Prostate gland (tissue), 2 donors: ENCODE data around the gene CCDC196. TPM values are rescaled to one million over a fixed set of nuclear protein-coding genes. Genes with fewer than 3 reads are reported as not detected.

Experiments
- DNase-seq: peaks from one replicate; pipeline ENCODE4 v3.0.0-alpha.2; 2019; ENCODE audit warnings: low spot score
- H3K27ac ChIP-seq, 2 donors: fragments of 200-600 bp; sonication (generic); 2 replicates each; pipeline ENCODE4 v1.5.1; 2017 to 2019
- H3K27me3 ChIP-seq: fragments of 200-600 bp; sonication (generic); replicated peaks from 2 replicates; pipeline ENCODE4 v1.5.1; 2019; ENCODE audit not compliant: insufficient read depth
- H3K36me3 ChIP-seq, 2 donors: fragments of 200-600 bp; sonication (generic); 1 replicate in 1 of 2; 2 replicates in 1 of 2; pipeline versions ENCODE4 v1.5.1 to v1.8.1; 2017 to 2019
- H3K4me1 ChIP-seq: fragments of 200-600 bp; sonication (generic); replicated peaks from 2 replicates; pipeline ENCODE4 v1.5.1; 2019
- H3K4me3 ChIP-seq, 2 donors: fragments of 200-600 bp; sonication (generic); 2 replicates each; pipeline ENCODE4 v1.5.1; 2017 to 2019
- H3K9me3 ChIP-seq: fragments of 200-600 bp; sonication (generic); 2 replicates; pipeline ENCODE4 v1.5.1; 2017
- CTCF ChIP-seq, 4 experiments: fragments of 200-600 bp in 2 of 4; fragments of 450-650 bp in 2 of 4; sonication (generic) in 2 of 4; IDR thresholded peaks; 1 replicate in 3 of 4; 2 replicates in 1 of 4; pipeline ENCODE4 v1.5.1; 2016 to 2019; ENCODE audit warnings: antibody characterized with exemption in 4 of 4, mild to moderate bottlenecking in 2 of 4, moderate library complexity in 2 of 4
- POLR2A ChIP-seq: fragments of 450-650 bp; IDR thresholded peaks from one replicate; pipeline ENCODE4 v1.6.1; 2016; ENCODE audit warnings: antibody characterized with exemption, mild to moderate bottlenecking
- POLR2AphosphoS5 ChIP-seq: sonication (generic); formaldehyde crosslinking; IDR thresholded peaks from one replicate; pipeline ENCODE4 v1.6.1; 2017; ENCODE audit warnings: antibody characterized with exemption
- WGBS: methylation state at CpG from one replicate; pipeline ENCODE4 v1.1.5; 2018; 5-methylcytosine and 5-hydroxymethylcytosine counted together
- intact Hi-C: fragments of 100-400 bp; cut with DNase I; formaldehyde crosslinking; loops from one replicate; pipeline ENCODE4 v1.14.2; 2022
- total RNA-seq, 2 donors: library from RNA; depleted of rRNA; stranded (reverse); fragments of >200 nt; gene quantifications; one replicate each; pipeline ENCODE4 v1.1.0, GENCODE V29; 2016

CCDC196 gene
- total RNA-seq, 2 donors from 2014 or later = 2.6 TPM; not detected in 1

GRCh38 chr14:66508547-66508845 lies 22.3 kb downstream of the CCDC196 start:
- no peaks in the 10 kb centered on the region for H3K27me3 ChIP-seq
- intact Hi-C loops = no loop called here
- H3K4me3 ChIP-seq = peak overlapping the region; percentile 79 to 85
- TF ChIP-seq CTCF (IDR thresholded peaks at IDR 0.05) (no peak), POLR2A (no peak), POLR2AphosphoS5 (no peak)
- no peaks in the 10 kb centered on the region for H3K4me1 ChIP-seq
- no peaks in the 10 kb centered on the region for H3K9me3 ChIP-seq
- H3K27ac ChIP-seq = peak overlapping the region; percentile 89 to 90
- H3K36me3 ChIP-seq = no peaks in the 10 kb centered on the region
- 1% methylated on average over 17 of the region's 19 CpGs for WGBS
- no peak for DNase-seq

- peak; percentile 37 for DNase-seq
- Histone ChIP-seq H3K27me3 (no peaks in the 10 kb centered on the region), H3K4me3 (peak overlapping the region; percentile 79 to 85), H3K9me3 (no peaks in the 10 kb centered on the region), H3K27ac (peak overlapping the region; percentile 89 to 90), H3K36me3 (no peaks in the 10 kb centered on the region), H3K4me1 (no peaks in the 10 kb centered on the region)
- WGBS = under 1% methylated on average over 54 of the region's 57 CpGs
- intact Hi-C loops = no loop called here
- TF ChIP-seq POLR2AphosphoS5 (no peak), POLR2A (peak; percentile 5)
Observed at GRCh38 chr14:66508846-66509621, 22.9 kb downstream of the CCDC196 start.

GRCh38 chr14:66509874-66510273 lies 23.7 kb downstream of the CCDC196 start:
- 51% methylated on average over 4 of the region's 4 CpGs for WGBS
- H3K4me3 ChIP-seq = peak overlapping the region; percentile 79 to 85
- no peak overlapping the region for H3K27ac ChIP-seq
- intact Hi-C loops = no loop called here
- DNase-seq = no peak
- H3K4me1 ChIP-seq = no peaks in the 10 kb centered on the region
- no peaks in the 10 kb centered on the region for H3K36me3 ChIP-seq
- no peaks in the 10 kb centered on the region for H3K9me3 ChIP-seq
- TF ChIP-seq CTCF (IDR thresholded peaks at IDR 0.05) = no peak
- TF ChIP-seq POLR2AphosphoS5 = no peak
- TF ChIP-seq POLR2A = no peak
- H3K27me3 ChIP-seq = no peaks in the 10 kb centered on the region

- DNase-seq = no peak
- WGBS = 98% methylated on average over 1 of the region's 1 CpG
- Histone ChIP-seq H3K27ac (no peak overlapping the region), H3K27me3 (no peaks in the 10 kb centered on the region), H3K9me3 (no peaks in the 10 kb centered on the region), H3K36me3 (no peaks in the 10 kb centered on the region), H3K4me1 (no peaks in the 10 kb centered on the region), H3K4me3 (no peak overlapping the region)
- intact Hi-C loops = no loop called here
- TF ChIP-seq CTCF (IDR thresholded peaks at IDR 0.05) = no peak
- TF ChIP-seq POLR2AphosphoS5 = no peak
- no peak for TF ChIP-seq POLR2A
Observed at GRCh38 chr14:66511849-66512248, 25.7 kb downstream of the CCDC196 start.

GRCh38 chr14:66514213-66514612 lies 28.0 kb downstream of the CCDC196 start:
- no peaks in the 10 kb centered on the region for H3K9me3 ChIP-seq
- intact Hi-C loops = no loop called here
- no peak for DNase-seq
- no peak overlapping the region for H3K4me3 ChIP-seq
- TF ChIP-seq CTCF (IDR thresholded peaks at IDR 0.05) = no peak
- TF ChIP-seq POLR2A = no peak
- TF ChIP-seq POLR2AphosphoS5 = no peak
- no peaks in the 10 kb centered on the region for H3K27me3 ChIP-seq
- no peak overlapping the region for H3K27ac ChIP-seq
- H3K36me3 ChIP-seq = no peaks in the 10 kb centered on the region
- no peaks in the 10 kb centered on the region for H3K4me1 ChIP-seq
- WGBS = 92% methylated on average over 2 of the region's 2 CpGs
